ENCODE measurements around the gene CDY2B. TPM values are rescaled to one million over a fixed set of nuclear protein-coding genes. Genes with fewer than 3 reads are reported as not detected.
"Not testable (repeated sequence)": the region's sequence is repeated elsewhere in the genome, so short reads cannot be mapped to it uniquely, and the experiment has no call there.

Gene CDY2B
- total and polyA plus RNA-seq, 2 experiments from 2014 or later = not detected

DNA sequence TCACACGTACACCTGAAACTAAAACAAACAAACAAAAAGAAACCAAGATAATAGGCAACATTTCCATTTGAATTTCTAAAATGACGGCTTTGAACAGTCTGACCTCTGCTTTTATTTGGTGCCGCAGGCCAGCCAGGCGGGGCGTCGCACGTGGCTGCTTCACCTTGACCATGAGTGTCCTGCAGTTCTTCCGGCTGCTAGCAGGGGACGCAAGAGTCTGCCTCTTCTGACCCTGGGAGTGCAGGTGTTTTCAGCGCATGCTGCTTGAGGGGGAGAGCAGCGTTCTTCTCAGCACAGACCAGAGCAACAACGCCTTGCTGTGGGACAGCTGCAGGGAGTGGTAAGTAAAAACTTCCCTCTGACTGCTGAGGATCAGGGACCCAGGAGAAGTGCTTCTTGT is 47.9 kb downstream of the CDY2B start:
- not testable (repeated sequence) for H3K4me1 ChIP-seq (ENCODE audit: low read depth); DNase-seq (ENCODE audit: low read depth in 1 of 2, low spot score in 1 of 2); H3K36me3 ChIP-seq; H3K4me3 ChIP-seq; H3K9me3 ChIP-seq (ENCODE audit: low read depth); H3K27ac ChIP-seq; H3K27me3 ChIP-seq

Other genes starting within 250 kb of the CDY2B start
- gene CDY2A, start 145.6 kb upstream of the CDY2B start, total RNA-seq = not detected in 2 replicates
- gene CDY2A, start 145.6 kb upstream of the CDY2B start, polyA plus RNA-seq = not detected in 2 replicates